Erythroblast (primary cell): ENCODE measurements around the gene HNRNPU.

ENCODE experiments used
- DNase-seq, 2 experiments: peaks; one replicate each; lab custom pipeline; 2025; lab: John Stamatoyannopoulos, UW
- GATA1 ChIP-seq: IDR thresholded peaks from 2 replicates; pipeline ENCODE4 v1.6.1; 2011; ENCODE audit warnings: low read depth, mild to moderate bottlenecking, control low read depth, low read length, moderate library complexity
- POLR2A ChIP-seq: IDR thresholded peaks from 2 replicates; pipeline ENCODE4 v1.6.1; 2011; ENCODE audit warnings: mild to moderate bottlenecking, low read length

The HNRNPU gene

GRCh38 chr1:244857761-244858160, 6.6 kb downstream of the HNRNPU start:
- DNase-seq: no peak
- TF ChIP-seq POLR2A: no peak

GRCh38 chr1:244854865-244855578, 9.3 kb downstream of the HNRNPU start:
- no peak for DNase-seq
- TF ChIP-seq GATA1: no peak
- no peak for TF ChIP-seq POLR2A

- DNase-seq: no peak
- TF ChIP-seq GATA1 (no peak), POLR2A (no peak)
These were observed 10.2 kb downstream of the HNRNPU start for GRCh38 chr1:244854166-244854565.

GRCh38 chr1:244852694-244853093, 11.6 kb downstream of the HNRNPU start:
- TF ChIP-seq GATA1 (no peak), POLR2A (no peak)
- no peak for DNase-seq

- DNase-seq: no peak
- TF ChIP-seq GATA1 (no peak), POLR2A (no peak)
These were observed 12.7 kb downstream of the HNRNPU start for GRCh38 chr1:244851546-244852231.

- TF ChIP-seq GATA1: no peak
- TF ChIP-seq POLR2A: no peak
These were observed 13.4 kb downstream of the HNRNPU start for GRCh38 chr1:244850896-244851295.

GRCh38 chr1:244850099-244850852, 14.1 kb downstream of the HNRNPU start:
- TF ChIP-seq POLR2A (peak; percentile 12), GATA1 (no peak)
- DNase-seq: no peak

More at GRCh38 chr1:244850896-244851295, 13.4 kb downstream of the HNRNPU start:
- no peak for DNase-seq

GRCh38 chr1:244849189-244849866, 15.0 kb downstream of the HNRNPU start:
- TF ChIP-seq GATA1: no peak
- TF ChIP-seq POLR2A: peak; percentile 1
- no peak for DNase-seq

- DNase-seq: no peak
- TF ChIP-seq GATA1: no peak
- peak; percentile 34 for TF ChIP-seq POLR2A
These were observed 17.7 kb downstream of the HNRNPU start for GRCh38 chr1:244846653-244847052.

GRCh38 chr1:244844155-244845121, 19.9 kb downstream of the HNRNPU start:
- DNase-seq: no peak
- TF ChIP-seq POLR2A (peak; percentile 10), GATA1 (no peak)

GRCh38 chr1:244843148-244843978, 21.0 kb downstream of the HNRNPU start:
- no peak for TF ChIP-seq POLR2A
- TF ChIP-seq GATA1: no peak

GRCh38 chr1:244841273-244841927, 22.9 kb downstream of the HNRNPU start:
- DNase-seq: no peak
- no peak for TF ChIP-seq POLR2A
- TF ChIP-seq GATA1: no peak

More at GRCh38 chr1:244843148-244843978, 21.0 kb downstream of the HNRNPU start:
- DNase-seq: no peak
